ENCODE results near the gene SLC25A46. TPM values are rescaled to one million over a fixed set of nuclear protein-coding genes. Genes with fewer than 3 reads are reported as not detected.
"Not testable (repeated sequence)": the region's sequence is repeated elsewhere in the genome, so short reads cannot be mapped to it uniquely, and the experiment has no call there.

SLC25A46 gene
- total RNA-seq, 4 donors from 2014 or later, result 36.7 to 56.6 (median 50.4) TPM

DNA sequence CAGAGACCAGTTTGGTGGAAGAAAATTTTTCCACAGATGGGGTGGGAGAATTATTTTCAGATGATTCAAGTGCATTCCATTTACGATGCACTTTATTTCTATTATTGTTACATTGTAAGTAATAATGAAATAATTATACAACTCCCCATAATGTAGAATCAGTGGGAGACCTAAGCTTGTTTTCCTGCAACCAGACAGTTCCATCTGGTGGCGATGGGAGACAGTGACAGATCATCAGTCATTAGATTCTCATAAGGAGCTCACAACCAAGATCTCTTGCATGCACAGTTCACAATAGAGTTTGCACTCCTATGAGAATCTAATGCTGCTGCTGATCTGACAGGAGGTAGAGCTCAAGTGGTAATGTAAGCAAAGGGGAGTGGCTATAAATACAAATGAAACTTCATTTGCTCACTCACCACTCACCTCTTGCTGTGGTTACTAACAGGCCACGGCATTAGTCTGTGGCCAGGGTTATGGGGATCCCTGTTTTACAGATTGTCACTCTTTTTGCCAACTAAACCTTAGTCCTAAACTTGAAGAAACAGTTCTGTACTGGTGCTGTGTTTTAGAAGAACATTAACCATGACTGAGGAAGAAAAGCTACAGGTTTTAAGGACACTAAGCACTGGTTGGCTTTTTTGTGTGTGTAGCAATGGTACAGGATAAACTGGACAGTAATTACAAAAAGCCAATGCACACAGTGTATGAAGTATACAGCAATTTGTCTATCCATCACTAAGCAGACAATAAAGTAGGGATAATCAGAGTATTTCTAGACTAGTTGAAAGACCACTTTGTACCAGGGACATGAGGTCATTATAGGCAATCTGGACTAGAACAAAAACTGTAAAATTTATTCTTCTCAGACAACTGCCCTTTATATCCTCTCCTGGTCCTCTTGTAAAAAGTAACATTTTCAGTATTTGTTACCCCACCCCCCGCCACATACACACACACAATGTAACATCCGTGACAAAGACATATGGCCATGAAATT lies 22.3 kb upstream of the SLC25A46 start:
- TF ChIP-seq, protein P1, sequence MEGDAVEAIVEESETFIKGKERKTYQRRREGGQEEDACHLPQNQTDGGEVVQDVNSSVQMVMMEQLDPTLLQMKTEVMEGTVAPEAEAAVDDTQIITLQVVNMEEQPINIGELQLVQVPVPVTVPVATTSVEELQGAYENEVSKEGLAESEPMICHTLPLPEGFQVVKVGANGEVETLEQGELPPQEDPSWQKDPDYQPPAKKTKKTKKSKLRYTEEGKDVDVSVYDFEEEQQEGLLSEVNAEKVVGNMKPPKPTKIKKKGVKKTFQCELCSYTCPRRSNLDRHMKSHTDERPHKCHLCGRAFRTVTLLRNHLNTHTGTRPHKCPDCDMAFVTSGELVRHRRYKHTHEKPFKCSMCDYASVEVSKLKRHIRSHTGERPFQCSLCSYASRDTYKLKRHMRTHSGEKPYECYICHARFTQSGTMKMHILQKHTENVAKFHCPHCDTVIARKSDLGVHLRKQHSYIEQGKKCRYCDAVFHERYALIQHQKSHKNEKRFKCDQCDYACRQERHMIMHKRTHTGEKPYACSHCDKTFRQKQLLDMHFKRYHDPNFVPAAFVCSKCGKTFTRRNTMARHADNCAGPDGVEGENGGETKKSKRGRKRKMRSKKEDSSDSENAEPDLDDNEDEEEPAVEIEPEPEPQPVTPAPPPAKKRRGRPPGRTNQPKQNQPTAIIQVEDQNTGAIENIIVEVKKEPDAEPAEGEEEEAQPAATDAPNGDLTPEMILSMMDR (IDR thresholded peaks at IDR 0.05), result no peak
- no peak for ATAC-seq (ENCODE audit: low FRiP score)
- no peak for DNase-seq (ENCODE audit: low spot score)

DNA sequence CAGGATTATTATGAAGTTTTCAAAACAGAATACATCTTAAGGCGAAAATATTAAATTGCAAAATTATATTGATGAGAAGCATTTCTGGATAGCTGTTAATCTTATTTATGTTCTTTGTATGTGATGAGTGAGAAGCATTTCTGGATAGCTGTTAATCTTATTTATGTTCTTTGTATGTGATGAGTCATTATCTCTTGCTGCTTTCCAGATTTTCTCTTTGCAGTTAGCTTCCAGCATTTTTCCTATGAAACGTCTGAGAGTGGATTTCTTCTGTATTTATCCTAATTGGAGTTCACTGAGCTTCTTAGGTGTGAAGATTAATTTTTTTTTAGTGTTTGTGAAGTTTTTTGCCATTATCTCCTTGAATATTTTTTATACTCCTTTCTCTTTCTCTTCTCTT lies 20.5 kb upstream of the SLC25A46 start:
- DNase-seq (ENCODE audit: low spot score), result no peak
- ATAC-seq (ENCODE audit: low FRiP score), result no peak
- TF ChIP-seq, protein P1 (IDR thresholded peaks at IDR 0.05), result no peak

DNA sequence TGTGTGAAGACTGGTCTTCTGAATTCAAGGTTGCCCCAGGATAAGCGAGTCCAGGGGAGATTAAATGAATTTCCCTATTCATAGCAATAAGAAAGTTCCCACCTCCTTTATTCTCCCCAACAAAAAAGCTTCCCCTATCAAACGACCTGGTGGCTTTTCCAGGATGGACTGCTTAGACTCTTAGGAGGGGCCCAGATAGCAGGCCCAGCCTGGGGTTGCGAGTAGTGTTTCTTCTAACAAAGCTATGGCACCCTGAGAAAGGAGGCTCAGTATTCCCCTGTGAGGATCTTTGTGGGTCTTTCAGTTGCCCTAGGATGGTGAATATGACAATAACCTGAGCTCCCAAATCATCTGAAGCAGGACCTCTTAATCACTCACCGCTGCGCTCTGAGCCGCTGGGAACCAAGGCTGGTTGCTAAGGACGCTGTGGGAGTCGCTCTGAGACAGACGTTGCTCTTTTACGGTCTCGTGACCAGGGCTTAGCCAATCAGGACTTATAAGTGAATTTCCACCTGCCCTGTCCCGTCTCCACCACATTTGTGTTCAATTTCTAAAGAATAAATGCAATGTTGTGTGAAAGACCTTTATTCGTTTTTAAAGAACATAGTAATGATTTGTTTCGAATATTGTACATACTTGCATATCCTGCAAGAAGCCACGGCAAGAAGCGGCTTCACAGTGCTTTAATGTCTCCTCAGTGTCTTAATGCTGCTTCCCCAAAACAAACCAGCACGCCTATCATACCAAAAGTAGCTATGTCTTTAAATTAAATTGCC lies 12.4 kb upstream of the SLC25A46 start, which contains the start of gene TMEM232:
TSS of gene TMEM232 (minus strand) at position 423 of the 776 bp plus-strand sequence. CDS start 59,319 bp downstream, outside the sequence.
- ATAC-seq (ENCODE audit: low FRiP score) (peak; percentile 98), DNase-seq (ENCODE audit: low spot score) (peak; percentile 46)
- TF ChIP-seq, protein P1 (IDR thresholded peaks at IDR 0.05), result no peak

DNA sequence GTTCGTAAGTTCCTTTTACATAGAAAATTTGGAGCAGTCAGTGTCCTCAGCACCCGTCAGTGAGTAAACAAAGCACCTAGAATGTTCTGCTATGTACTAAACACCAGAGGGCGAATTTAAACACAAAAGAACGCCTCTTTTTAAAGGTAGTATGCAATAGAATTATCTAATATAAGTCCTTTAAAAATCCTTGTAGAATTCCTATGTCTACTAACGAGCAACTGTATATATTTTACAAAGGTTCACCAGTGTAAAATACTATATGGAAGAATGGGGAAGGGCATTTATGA lies 11.8 kb upstream of the SLC25A46 start:
- no peak for DNase-seq (ENCODE audit: low spot score)
- peak; percentile 21 for ATAC-seq (ENCODE audit: low FRiP score)
- TF ChIP-seq, protein P1 (IDR thresholded peaks at IDR 0.05), result no peak

DNA sequence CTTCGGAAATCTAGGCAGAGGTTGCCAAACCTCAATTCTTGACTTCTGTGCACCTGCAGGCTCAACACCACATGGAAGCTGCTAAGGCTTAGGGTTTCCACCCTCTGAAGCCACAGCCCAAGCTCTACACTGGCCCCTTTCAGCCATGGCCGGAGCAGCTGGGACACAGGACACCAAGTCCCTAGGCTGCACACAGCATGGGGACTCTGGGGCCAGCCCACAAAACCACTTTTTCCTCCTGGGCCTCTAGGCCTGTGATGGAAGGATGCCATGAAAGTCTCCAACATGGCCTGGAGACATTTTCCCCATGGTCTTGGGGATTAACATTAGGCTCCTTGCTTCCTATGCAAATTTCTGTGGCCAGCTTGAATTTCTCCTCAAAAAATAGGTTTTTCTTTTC lies 7.3 kb upstream of the SLC25A46 start:
- ATAC-seq (ENCODE audit: low FRiP score); DNase-seq (ENCODE audit: low spot score): not testable (repeated sequence)

DNA sequence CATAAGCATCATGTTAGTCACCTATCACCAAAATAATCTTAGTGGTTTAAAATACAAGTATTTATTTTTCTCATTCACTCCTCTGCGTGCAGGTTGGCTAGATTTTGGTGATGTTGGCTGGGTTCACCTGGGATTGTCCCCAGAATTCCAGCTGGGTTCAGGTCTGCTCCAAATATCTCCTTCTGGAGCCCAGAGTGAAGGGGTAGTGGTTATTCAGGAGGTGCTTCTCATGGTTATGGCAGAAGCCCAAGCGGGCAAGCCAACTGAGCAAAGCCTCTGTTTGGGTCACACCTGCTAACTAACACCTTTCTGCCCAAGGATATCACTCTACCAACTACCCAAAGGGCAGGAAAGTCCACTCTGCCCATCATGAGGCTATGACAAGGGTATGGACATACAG lies 4.7 kb upstream of the SLC25A46 start:
- TF ChIP-seq, protein P1 (IDR thresholded peaks at IDR 0.05), result no peak

DNA sequence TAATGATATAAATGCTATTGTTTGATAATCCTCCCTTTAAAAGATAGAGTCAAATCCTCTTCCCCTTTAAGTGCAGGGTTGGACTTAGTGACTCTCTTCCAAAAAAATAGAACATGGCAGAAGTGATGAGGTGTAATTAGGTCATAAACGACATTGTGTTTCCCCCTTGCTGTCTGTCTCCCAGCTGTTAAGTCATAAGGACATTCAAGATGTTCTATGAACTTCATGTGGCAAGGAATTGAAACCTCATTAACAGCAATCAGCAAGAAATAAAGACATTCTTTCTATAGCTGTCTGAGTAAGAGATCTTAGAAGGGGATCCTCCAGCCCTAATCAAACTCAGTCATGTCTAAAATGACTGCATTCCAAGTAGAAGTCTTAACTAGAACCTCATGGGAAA lies 3.3 kb upstream of the SLC25A46 start:
- ATAC-seq (ENCODE audit: low FRiP score) (no peak), DNase-seq (ENCODE audit: low spot score) (no peak)
- TF ChIP-seq, protein P1 (IDR thresholded peaks at IDR 0.05), result no peak

More for the DNA sequence above, 4.7 kb upstream of the SLC25A46 start:
- ATAC-seq (ENCODE audit: low FRiP score), result no peak
- DNase-seq (ENCODE audit: low spot score), result no peak

All from omental fat pad (tissue), 4 donors.